Measurements from ENCODE around the gene DHRS1.
"Not testable (repeated sequence)": the region's sequence is repeated elsewhere in the genome, so short reads cannot be mapped to it uniquely, and the experiment has no call there.

DHRS1 gene

DNA sequence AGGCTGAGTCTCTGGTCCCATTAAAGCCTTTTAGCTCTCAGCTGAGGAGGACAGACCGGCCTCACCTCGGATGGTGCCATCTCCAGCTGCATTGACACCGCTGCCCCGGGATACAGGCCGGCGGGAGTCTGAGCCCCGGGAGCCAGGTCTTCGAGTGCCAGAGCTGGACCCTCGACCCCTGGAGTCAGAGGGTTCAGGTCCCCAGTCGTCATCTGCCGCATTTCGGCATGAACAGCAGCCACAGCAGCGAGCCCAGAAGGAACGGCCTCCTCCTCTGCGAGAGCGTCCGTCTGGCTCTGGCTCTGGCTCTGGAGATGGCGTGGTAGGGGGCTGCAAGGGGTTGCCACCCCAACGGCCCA is 37.6 kb downstream of the DHRS1 start:
- no peak for DNase-seq

DNA sequence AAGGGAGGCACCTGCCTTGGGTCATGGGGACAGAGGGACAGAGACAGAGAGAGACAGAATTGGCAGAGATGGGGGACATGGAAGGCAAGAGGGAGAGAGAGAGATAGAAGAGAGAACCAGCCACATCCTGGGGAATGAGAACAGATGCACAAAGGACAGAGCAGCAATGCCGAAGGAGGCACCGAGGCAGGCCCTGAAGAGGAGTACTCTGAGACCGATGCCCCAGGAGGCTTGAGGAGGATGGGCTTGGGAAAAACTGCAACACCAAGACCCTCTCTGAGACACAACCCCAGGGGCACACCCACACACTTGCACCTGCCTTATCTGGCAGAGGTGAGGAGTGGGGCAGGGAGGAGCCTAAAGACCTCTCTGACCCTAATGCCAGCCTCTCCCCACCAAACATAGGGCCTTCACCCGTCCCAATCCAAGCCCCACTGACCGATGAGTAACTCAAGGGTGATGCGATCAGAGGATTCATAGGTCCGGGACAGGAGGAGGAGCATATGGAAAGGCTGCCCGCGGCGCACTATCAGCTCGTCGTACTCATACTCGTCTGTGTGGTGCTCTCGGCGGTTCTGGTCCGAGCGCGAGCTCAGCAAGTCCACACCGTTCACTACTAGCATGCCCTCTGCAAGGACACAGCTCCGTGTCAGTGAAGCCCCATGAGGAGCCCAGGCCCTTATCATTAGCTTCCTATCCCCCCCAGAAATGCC is 38.2 kb downstream of the DHRS1 start:
- no peak for DNase-seq

DNA sequence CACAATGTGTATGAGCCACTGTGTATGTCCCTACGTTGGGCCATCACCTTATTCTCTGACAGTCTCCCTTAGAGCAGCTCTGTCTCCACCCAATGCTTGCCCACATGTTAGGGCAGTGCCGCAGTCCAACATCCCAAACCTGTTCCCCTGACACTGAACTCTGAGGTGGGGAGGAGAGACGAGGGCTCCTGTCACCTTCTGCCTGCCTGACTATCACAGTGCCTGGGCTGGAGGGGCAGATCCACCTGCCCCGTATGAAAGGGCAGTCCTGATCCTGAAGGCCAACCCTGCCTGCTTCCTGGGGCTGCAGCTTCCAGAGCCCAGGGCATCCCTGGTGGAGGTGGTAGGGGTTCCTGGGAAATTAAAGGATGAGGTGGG is 38.8 kb downstream of the DHRS1 start:
- no peak for DNase-seq

DNA sequence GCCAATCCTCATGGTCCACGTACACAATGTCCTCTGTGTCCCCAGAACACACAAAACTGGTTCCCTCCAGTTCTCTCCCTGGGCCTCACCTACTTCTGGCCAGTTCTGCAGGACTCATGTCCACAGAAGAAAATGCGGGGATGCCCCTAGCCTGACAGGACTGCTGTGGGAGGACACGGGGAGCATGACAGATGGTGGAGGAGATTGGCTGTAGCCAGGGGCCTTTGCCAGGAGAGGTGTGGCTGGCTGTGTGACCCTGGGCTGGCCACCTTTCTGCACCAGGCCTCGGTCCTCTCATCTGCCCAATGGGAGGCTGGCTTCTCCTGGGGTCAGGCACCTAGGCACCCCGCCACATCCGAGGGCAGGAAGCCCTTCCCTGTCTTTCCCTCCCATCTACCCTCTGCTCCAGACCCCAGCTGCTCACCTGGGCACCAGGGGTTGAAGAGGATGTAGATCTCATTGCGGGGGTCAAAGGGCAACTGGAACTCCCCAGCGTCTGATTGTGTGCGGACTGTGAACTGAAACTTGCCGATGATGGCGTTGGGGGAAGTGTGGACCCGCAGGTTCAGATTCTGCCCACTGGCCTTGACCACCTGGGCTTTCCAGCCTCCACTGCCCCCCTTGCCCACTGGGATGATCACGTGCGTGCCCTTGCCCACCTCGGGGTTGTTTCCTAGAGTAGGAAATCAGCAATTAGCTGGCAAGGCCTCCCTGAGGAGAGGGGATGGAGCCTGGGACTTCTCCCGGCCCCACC is 39.4 kb downstream of the DHRS1 start:
- no peak for DNase-seq

DNA sequence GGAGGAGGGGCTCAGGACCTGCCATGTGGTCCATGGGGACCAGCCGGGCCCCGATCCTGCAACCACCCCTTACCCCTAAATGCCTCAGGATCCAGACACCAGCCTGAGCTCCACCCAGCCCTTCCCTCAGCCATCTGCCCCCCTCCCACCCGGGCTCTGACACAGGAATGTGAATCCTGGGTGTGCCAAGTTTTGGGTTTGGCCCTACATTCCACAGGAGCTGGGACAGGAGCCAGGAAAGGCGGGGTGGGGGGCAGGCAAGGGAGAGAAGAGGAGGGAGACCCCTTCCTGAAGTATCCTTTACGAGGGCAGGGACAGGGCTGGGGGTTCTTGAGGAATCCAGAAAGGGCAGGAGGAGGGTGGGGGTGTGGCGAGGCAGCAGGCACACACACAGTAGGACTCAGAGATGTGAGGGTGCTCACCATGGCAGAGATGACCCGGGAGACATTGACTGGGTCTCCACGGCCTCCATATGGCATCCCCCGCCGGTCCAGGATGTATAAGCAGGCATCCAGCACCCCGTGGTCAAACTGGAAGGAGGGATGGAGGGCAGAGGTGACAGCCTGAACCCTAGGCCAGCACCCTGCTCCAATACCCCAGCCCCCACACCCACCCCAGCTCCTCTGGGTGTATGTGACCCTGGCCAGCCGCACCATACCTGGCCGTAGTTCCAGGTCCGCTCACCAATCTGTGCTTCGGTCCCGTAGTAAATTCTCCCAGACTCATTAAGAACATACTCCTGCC is 40.1 kb downstream of the DHRS1 start:
- DNase-seq, result no peak

DNA sequence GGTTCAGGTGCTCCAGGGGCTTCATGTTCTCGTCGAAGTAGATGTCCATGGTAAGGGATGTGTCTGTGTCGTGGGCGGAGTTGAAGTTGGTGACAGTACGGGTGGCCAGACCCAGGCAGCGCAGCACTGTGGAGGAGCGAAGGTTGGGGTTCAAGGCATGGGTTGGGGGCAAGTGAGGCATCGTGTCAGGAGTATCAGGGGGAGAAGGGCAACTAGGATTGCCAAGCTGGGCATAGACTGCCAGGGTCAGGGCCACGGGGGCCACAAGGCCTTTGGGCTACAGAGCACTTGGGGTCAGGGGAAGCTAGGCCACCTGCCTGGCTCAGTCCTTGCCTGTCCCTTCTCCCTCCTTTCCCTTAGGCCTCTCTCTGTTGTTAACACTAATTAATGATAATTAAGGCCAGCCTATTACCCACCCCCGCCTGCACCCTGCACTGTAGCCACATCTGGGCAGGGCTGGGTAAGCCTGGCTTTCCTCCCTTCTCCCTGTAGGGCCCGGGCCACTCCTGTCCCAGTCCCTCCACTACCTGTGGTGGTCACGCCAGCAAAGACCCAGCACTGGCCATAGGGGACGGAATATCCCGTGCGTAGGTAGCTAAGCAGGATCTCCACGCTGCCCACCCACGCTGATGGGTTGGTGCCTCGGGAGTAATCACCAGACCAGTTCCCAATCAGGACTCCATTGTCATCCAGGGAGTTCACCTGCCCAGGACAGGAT is 40.9 kb downstream of the DHRS1 start:
- no peak for DNase-seq

DNA sequence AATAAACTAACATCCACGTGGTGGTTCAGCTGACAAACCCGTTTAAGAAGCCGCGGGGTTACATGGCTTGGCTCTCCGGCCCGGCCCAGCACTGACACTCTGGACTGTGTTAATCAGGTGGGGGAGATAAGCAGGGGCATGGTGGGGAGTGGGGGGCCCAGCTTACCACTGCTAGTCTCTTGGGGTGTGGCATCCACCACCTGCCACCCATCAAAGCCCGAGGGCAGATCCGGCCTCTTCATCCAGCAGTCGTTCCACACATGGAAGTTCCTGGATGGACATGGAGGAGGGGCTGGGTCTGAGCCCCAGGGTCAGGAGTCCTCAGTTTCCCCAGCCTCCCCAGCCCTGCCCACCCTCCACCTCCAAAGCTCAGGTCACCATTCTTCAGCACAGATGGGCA is 41.5 kb downstream of the DHRS1 start:
- no peak for DNase-seq

DNA sequence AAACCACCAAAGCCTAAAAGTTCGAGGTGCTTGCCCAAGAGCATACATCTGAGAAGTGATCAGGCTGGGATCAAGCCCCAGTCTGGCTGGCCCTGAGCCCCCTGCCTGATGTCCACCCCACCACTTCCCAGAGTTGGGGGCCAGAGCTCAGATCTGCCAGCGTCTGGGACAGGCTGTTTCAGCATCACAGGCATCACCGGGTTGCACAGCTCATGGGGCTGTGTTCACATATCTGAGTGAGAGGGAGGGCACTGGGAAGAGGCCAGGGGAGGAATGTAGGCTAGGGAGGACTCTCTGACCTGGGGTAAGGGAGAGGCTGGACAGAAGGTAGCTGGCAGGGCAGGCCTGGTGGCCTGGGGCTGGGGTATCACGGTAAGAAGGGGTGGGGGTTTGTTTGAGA is 42.6 kb downstream of the DHRS1 start:
- DNase-seq, result no peak

DNA sequence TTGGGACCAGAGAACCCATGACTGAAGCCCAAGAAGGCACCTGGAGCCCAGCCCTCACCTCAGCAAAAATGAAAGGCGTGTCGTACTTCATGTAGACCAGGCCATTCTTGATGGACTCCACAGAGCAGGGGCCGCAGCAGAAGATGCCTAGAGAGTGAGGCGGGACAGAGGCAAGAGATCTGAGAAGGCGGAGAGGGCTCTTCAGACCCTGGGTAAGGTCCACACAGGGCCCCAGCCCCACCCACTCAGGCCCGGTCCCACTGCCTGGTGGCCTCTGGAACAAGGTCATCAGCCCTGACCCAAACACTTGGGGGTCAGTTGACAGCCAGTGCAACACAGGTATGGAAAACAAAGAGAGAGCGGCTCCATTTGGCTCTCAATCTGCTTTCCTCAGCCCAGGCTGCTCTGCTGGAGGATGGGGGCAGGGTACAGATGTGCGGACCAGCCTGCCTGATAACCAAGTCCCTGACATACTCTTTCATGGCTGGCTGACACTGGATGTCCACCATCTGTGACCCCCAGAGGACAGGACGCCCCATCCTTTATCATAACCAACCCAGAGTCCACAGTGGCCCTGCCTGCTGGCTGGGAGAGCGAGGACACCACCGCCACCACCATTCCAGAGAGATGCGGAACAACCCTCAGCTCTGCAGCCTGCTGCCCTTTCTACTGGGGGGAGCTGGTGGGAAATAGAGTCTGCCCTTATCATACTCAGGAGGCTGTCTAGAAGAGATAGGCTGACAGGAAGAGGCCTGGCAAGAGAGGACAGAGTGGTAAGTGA is 43.5 kb downstream of the DHRS1 start:
- no peak for DNase-seq

DNA sequence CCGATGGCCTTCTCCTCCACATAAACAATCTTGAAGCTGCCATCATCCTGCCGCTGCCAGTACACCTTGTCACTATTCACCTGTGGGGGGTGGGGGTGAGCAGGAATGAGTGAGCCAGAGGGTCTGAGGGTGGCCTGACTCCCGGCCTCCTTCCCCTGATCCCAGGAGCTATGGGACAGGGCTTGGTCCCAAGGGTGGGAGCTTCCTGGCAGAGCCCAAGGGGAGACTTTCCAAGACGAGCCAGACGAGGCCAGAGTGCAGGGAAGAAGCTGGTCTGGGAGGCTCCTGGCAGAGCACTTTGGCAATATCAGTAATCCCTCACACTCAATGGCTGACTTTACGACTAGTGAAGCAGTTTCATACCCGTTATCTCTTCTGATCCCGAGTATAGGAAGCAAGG is 44.1 kb downstream of the DHRS1 start:
- no peak for DNase-seq

DNA sequence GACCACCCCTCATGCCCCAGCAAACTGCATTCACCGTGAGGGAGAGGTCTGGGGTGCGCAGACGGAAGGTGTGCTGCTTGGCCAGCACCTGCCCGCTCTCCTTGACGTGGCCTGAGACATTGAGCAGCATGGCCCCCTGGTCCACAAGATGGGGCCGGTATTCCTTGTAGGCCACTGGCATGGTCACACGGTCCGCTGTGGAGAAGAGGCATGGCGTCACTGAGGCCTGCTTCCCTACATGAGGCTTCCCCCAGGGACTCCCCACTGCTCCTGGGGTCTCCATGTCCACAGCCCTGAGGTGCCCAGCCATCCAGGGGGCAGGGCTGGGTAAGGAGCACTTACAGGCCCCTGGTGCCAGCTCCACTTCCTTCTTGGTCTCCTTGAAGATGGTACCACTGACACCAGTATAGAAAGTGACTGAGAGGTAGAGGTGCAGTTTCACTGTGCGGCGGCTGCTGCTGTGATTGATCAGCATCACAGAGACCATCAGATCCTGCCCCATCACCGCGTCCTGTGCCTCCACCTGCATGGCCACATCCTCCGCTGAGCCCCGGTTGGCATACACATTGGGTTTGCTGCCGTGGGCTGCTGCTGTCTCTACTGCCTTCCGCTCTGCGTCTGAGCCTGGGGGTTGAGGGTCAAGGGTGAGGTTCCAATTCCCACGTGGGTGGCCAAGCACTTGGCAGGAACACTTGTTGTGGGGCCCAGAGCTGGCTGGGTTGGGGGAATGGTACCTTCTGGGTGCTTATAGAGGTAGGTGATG is 44.8 kb downstream of the DHRS1 start:
- no peak for DNase-seq

DNA sequence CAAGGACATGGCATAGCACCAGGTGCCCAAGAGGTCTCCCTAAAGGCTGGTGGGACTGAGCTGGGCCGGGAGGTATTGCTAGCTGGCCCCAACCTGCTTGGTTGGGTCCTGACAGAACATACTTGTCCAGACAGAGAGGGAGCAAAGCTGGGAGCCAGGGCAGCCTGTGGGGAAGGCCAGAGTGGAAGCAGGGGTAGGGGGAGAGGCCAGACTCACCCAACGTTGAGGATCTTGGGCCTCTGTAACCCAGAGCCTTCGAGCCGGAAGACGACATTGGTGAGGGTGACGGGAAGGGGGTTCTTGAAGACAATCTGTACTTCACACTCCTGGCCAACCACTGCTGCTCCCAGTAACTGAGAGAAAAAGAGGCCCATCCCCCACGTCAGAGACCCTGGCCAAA is 45.6 kb downstream of the DHRS1 start:
- DNase-seq, result no peak

DNA sequence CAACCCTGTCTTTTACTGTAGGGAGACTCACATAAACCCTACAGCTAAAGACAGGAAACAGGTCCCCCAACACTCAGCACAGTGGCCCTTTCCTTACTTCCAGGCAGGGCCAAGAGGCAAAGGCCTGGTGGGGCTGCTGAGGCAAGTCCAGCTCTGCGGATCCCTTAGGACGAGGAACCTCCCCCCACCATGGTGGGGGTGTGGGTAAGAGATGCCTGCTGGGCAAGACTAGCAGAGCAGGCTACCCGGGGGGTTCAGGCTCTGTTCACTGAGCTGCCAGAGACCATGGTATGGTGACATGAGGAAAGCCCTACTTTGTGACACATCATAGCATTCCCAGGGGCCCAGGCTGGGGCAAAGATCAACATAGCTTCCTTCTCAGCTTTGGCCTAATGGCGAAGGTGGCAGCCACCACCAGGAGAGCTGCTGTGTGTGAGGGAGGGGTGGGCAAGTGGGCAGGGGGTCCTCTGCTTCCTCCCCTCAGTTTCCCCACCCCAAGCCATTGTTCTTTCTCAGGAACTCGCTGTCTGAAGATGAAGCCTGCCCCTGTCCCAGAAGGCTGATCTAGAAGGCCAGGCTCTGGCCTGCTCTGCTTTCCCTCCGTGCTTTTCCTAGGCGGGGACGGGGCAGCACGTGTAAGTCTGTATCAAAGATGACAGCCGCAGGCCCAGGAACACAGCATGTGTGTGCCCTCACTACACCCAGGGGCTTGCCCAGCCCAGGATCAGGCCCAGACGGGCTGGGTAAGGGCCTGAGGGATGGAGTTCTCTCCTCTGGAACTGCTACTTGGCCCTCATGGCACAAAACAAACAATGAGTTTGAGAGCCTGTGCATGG is 47.1 kb downstream of the DHRS1 start:
- no peak for DNase-seq

DNA sequence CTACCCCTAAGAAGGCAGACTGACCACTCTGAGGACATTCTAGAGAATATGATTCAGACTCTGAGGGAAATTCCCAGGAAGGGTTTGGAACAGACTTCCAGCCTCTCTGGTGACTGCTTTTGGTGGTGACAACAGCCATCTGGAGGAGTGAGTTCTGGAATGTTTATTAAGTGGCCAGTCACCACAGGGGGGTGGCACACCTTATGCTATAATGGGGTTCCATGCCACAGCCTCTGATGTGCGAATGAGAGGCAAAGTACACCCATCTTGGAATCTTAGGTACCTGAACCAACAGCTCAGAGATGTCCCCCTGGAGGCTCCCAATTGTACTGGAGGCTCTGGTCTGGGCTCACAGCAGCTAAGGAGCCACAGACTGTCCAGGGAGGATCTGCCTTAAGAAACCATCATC is 47.7 kb downstream of the DHRS1 start:
- DNase-seq, result no peak

DNA sequence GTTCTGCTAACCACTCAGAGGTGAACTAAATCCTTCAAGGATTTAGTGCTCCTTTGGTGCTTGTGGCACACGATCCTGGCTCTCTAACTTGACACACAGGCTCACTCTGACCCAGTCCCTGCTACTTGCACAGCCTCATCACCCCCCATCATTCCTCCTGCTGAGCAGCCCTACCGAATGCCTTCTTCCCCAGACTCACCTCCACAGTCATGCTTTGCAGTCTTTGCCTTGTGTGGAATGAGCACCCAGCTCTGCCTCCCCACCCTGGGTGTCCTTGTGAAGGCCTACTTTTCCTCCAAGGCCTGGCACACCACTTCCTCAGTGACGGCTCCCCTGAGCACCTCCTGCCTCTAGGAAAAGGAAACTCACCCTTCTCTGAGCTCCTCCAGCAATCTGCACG is 49.2 kb downstream of the DHRS1 start:
- no peak for DNase-seq

DNA sequence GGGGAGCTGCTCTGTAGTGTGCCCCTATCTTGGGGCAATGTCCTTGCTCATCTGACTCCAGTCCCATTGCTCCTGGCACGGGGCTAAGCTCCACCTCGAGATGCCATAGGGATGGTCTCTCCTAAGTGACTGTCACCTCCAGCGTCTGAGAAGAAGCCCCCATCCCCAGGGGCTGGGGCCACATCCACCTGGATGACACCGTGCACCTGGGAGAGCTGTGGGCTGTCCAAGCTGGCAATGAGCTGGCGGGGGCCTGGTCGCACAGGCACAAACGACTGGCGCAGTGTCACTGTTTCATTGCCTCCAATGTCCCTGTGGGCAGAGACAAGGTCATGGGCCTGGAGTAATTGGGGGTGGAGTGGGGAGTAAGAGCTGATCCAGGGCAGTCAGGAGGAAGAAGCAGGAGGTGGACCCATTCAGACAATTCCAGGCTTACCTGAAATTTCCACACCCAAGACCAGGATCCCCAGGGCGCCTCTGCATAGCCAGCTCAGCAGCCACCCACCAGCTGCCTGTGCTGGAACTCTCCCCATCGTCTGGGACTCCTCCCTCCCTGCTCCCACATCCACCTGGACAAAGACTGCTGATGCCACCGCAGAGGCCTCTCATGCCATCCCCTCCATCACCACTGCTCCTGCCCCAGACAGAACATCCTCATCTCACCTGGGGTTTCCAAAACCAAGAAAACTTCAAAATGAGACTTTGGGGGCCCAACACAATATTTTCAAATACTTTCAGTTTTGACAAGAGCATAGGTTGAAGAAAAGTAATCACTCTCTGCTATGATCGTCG is 50.2 kb downstream of the DHRS1 start:
- no peak for DNase-seq

DNA sequence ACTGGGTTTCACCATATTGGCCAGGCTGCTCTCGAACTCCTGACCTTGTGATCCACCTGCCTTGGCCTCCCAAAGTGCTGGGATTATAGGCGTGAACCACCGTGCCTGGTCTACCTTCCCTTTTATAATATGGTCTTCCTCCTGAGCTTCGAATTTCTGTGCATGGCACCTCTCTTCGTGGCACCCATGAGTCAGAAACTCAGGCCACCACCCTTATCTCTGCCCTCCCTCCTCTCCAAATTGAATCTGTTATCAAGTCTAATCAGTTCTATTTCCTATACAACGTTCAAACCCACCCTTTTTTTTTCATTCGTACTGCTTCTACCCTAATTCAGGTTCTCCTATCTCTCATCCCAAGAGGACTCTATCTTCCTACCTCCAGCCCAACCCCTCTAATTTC is 52.2 kb downstream of the DHRS1 start:
- DNase-seq, result no peak

DNA sequence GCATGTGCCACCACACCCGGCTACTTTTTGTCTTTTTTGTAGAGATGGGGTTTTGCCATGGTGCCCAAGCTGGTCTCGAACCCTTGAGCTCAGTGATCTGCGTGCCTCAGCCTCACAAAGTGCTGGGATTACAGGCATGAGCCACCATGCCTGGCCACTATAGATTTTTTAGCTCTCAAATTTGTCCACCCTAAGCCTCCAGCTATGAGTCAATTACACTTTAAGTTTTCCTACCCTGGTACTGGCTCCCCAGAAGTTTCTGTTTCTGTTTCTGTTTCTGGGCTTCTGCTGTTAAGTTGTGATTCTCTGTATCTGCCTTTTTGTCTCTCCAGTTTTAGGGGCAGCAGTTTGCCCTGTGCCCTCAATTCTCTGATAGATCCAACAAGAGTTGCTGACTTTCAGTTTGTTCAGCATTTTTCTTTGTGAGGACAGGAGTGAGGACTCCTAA is 52.8 kb downstream of the DHRS1 start:
- DNase-seq, result peak in 1 of 2 donors; percentile 63

DNA sequence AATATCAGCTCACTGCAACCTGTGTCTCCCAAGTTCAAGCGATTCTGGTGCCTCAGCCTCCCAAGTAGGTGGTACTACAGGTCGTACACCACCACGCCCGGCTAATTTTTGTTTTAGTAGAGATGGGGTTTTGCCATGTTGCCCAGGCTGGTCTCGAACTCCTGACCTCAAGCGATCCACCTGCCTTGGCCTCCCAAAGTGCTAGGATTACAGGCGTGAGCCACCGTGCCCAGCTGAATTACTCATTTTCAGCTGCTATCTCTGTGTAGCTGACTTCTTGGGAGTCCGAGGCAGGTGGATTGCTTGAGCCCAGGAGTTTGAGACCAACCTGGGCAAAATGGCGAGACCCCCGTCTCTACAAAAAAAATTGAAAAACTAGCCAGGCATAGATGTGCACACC is 54.2 kb downstream of the DHRS1 start:
- not testable (repeated sequence) for DNase-seq

DNA sequence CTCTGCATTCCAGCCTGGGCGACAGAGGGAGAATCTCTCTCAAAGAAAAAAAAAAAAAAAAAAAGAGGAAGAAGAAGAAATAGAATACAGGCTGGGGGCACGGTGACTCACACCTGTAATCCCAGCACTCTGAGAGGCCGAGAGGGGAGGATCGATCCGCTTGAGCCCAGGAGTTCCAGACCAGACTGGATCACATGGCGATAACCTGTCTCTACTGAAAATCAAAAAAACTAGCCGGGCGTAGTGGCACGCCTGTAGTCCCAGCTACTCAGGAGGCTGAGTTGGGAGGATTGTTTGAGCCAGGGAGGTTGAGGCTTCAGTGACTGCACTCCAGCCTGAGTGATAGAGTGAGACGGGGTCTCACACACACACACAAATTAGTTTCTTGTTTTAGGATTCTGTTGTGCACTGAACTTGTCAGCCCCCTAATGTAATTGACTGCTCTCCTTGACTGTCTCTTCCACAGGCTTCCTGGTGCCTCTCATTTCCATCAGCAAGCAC is 56.2 kb downstream of the DHRS1 start:
- DNase-seq, result peak; percentile 15 to 46
